GM21528 (cell line): ENCODE data around the gene GPR153.

ENCODE experiments used
- ATAC-seq: cut with Tn5 transposase; IDR thresholded peaks from one replicate; pipeline ENCODE4 v1.9.1; 2021; ENCODE audit warnings: mild to moderate bottlenecking, moderate library complexity; ENCODE audit not compliant: unreplicated experiment, low FRiP score

Gene GPR153

DNA sequence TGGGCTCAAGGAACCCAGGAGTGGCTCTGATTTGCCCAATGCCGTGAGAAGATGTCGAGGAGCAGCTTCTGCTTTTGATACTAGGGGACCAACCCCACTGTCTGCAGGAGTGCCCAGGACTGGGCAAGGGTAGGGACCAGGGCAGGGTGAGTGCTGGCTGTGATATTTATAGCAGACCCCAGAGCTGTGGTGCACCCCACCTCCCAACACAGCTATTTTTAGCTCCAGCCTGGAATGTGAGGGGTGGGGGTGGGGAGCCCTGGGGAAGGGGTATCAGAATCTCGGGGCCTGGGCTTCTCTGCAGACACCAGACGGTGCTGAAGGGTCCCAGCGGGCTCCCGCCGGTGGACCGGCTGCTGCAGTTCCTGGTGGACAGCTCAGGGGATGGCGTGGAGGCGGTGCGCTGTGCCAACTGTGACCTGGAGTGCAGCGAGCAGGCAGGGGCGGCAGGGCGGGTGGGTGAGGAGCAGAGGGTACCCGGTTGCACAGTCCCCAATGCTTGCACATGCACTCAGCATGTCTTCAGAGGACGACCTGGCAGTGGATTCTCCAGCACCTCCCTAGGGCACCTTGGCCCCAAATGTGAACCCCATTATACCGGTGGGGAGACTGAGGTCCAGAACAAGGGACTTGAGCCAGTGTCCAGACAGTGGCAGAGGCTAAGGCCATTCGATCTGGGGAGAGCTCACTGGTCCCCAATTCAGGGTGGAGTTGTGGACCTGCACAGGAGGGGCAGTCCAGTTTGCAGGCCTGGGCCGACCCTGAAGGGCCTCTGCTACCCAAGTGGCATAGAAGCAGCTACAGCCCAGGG lies 53.6 kb downstream of the GPR153 start:
- no peak for ATAC-seq

DNA sequence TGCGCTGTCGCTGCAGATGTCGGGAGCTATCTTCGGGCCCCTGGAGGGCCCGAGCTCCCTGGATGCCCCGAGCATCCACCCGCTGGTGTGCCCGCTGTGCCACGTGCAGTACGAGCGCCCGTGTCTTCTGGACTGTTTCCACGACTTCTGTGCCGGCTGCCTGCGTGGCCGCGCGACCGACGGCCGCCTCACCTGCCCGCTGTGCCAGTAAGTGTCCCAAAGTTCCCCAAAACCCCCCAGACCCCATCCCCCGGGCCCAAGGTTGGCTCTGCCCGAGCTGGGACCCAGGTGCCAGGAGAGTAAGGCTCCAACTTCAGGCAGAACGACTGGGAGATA lies 54.4 kb downstream of the GPR153 start:
- ATAC-seq, result peak; percentile 7

DNA sequence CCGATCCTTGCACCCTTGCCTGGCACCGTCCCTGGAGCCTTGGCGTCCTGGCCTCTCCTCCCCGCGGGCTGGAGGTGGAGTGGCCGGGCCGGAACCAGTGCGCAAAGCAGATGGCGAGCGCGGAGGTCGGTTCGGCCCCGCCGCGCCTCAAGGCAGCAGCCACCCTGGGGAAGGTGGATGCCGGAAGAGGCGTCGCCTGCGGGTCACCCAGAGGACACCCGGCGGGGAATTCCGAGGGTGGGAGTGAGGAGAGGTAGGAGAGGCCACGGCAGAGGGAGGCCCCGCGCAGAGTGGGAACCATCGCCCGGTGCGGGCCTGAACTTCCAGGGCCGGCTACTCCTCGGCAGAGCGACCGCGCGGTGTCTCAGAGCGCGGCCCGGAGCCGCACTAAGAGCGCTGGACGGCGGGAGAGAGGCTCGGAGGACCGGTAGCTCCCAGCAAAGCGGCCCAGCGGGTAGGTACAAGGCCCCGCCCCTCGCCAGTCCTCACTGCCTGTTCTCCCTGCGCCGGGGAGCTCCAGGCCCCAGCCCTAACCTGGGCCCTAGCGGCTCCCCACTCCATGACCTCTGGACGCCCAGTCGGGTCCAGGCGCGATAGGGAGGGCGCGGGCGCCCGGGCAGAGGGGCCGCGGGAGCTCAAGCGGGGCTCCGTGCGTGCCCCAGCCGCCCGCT lies 54.9 kb downstream of the GPR153 start, which contains the start of gene RNF207:
RNF207 (plus strand) TSS at position 271 of the 671 bp plus-strand sequence. CDS start 417 bp downstream, outside the sequence.
- ATAC-seq, result peak; percentile 49

DNA sequence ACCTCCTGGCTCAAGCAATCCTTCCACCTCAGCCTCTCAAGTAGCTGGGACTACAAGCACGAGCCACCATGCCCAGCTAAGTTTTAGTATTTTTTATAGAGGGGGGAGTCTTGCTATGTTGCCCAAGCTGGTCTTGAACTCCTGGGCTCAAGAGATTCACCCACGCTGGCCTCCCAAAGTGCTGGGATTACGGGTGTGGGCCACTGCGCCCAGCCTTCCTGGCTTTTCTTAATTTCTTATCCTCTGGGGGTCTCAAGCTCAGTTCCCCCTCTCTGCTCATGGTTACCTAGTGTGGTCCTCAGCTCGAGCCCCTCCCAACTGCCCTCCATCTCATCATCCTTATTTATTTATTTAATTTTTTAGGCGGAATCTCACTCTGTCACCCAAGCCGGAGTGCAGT lies 58.6 kb downstream of the GPR153 start:
- ATAC-seq, result no peak

DNA sequence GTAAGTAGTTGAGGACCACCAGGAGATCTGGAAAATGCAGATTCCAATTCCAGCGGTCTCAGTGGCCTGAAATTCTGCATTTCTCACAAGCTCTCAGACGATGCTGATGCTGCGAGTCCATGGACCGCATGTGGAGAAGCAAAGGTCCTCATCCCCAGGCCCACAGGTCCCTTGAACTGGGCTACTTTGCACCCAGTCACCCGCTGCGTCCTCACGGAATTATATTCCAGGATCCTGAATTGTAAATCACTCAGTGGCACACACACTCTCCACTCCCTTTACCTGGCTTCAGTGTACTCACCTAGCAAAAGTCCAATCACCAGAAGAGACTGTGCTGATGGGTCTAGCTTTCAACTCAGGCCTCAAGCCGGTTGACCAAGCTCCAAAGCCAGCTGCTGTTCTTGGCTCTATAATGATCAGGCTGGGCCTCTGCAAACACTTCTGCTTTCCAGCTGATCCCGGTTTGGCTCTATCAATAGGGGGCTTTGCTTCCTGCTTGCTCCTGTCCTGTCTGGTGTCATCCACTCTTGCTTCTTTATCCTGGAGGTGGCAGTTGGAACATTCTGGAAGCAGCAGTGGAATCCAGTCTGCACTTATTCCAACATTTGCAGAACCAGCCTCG lies 60.6 kb downstream of the GPR153 start:
- no peak for ATAC-seq

DNA sequence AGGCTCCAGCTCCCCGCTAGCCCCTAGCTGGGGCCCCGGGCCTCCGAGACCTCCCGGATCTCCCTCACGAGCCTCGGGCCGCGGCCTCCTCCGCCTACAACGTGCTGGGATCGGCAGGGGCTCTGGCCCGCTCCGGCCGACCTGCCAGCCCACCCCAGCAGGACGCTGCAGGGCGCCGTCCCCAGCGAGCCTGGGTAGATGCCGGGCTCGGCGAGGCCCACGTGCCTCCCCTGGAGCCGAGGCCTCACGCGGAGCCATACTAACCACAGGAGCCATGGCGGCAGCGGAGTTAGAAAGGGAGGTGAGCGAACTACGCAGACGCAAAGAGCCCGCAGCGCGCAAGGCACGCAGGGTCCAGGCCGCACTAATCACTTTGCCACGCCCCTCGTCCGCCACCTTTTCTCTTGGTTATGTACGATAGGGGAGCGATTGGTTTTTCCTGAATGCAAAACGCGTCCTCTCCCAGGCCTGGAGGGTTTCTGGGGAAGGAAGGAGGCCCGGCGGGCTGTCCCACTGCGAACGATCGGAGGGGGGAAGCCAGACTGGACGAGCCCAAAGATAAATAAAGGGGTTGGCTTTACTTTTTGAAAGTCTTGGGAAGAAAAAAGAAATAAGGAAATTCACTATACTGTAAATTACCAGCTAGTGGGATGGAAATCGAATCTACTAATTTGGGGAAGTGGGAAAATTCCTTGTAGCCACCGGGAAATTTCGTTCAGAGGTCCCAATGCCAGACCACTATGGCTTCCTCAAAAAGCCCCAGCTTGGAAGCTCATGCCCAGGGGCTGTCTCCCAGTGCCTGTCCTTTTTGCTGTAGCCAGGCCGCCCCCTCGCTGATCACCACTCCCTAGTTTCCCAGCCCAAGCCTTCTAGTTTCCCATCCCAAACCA lies 61.4 kb downstream of the GPR153 start, which contains the start of gene RPL22:
RPL22 (minus strand) TSS at position 298 of the 890 bp plus-strand sequence; CDS start at position 276, 22 bp downstream.
- ATAC-seq, result peak; percentile 98

DNA sequence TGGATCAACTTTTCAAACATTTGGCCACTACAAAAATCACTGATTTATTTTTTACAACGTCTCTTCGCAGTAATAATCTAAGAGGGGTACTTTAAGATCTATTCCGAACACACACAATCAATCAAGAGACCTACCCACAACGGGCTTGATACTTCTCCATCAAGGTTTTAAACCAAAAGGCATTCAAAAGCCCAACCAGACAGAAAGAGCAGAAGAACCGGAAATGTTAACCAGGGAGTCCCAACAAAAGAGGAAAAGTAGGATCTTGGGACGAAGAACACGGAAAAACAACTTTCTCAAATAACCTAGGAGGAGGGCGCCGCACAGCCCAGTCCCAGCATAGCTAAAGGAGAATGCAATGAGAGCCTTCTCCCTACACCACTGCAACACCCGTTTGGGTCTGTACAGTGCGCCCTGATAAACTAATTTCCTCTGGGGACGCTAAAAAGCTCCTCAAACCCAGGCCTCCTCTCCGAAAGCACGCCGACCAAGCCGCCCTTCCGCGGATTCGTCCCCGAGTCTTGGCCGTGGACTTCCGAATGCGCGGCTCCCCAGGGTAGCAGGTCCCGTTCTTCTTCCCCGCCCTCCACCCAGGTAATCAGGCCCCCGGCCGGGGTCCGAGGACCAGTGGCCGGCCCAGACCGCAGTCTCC lies 62.1 kb downstream of the GPR153 start:
- ATAC-seq, result peak; percentile 26

DNA sequence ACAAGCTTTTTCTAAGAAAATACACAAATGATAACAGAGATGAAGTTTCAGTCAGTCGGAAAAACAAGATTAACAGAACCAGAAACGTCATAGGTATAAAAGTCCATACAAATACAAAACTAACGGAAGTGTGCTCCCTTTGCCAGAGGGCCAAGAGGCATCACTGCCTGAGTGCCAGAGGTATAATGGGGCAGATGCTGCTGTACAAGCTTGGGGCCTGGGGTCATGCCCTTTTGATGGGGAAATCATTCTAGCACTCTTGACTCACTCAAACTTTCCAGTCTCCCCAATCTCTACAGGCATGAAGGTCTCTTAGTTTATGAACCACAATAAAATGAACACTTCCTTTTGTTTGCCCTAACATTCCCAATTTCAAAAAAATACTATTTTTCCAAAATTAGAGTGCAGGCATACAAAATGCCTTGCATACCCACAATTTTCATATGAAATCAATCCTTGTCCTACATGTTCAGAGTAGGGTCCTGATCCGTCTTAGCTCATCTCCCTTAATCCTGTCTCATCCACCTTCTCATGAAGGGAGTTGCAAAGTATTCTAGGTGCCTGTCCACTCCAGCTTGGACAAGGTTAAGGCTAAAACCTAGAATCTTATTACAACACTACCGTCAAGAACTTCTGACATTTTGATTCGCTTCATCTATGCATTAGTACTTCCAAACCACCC lies 63.0 kb downstream of the GPR153 start:
- ATAC-seq, result no peak
